Activated T-cell treated with anti-CD3 and anti-CD28 coated beads, Interleukin-2, amount 50 U/mL, for 4 hours (primary cell): ENCODE data around the gene VPS35L. TPM values are rescaled to one million over a fixed set of nuclear protein-coding genes. Genes with fewer than 3 reads are reported as not detected.
A peak's percentile ranks its signal among the peaks of the same experiment; 100 is the strongest.
"Not testable (repeated sequence)": the region's sequence is repeated elsewhere in the genome, so short reads cannot be mapped to it uniquely, and the experiment has no call there.

Experiments used
- ATAC-seq, 2 donors: fragments of 200-7000 bp; cut with Tn5 transposase; one replicate each; pipeline ENCODE4 v1.10.0; 2021
- DNase-seq: peaks from one replicate; pipeline ENCODE4 v3.0.0-alpha.2; 2020
- H3K27me3 Mint-ChIP-seq: one replicate; pipeline ENCODE4 v1.8.0; 2021; ENCODE audit warnings: low read depth, mixed read lengths
- H3K36me3 Mint-ChIP-seq: one replicate; pipeline ENCODE4 v1.8.0; 2022; ENCODE audit warnings: mixed read lengths; ENCODE audit not compliant: insufficient read depth
- H3K4me1 Mint-ChIP-seq: one replicate; pipeline ENCODE4 v1.8.0; 2021; ENCODE audit warnings: low read depth, mixed read lengths
- H3K4me3 Mint-ChIP-seq: one replicate; pipeline ENCODE4 v1.8.0; 2021; ENCODE audit warnings: mild to moderate bottlenecking, moderate library complexity, mixed read lengths
- H3K9me3 Mint-ChIP-seq: one replicate; pipeline ENCODE4 v1.8.0; 2021; ENCODE audit warnings: mixed read lengths
- total RNA-seq, 3 donors: library from RNA; stranded (reverse); gene quantifications; one replicate each; pipeline ENCODE4 v1.2.1, GENCODE V29; 2021

The VPS35L gene
- total RNA-seq, 3 donors from 2014 or later = 29.9 to 34.5 (median 30.9) TPM

- no peaks in the 10 kb centered on the region for H3K9me3 Mint-ChIP-seq
- ATAC-seq = no peak
- H3K4me1 Mint-ChIP-seq = peaks cover 4% of the 10 kb centered on the region
- DNase-seq = no peak
- H3K36me3 Mint-ChIP-seq = peaks cover 51% of the 10 kb centered on the region
- no peaks in the 10 kb centered on the region for H3K27me3 Mint-ChIP-seq
- no peak overlapping the region for H3K4me3 Mint-ChIP-seq
These were observed 151.3 kb downstream of the VPS35L start for GRCh38 chr16:19706846-19707245.

- DNase-seq (no peak), ATAC-seq (no peak)
- Mint-ChIP-seq H3K36me3 (peaks cover 49% of the 10 kb centered on the region), H3K27me3 (no peaks in the 10 kb centered on the region), H3K9me3 (no peaks in the 10 kb centered on the region), H3K4me3 (no peak overlapping the region), H3K4me1 (peaks cover 4% of the 10 kb centered on the region)
These were observed 152.2 kb downstream of the VPS35L start for GRCh38 chr16:19707569-19708295.

GRCh38 chr16:19708296-19709205 is 153.0 kb downstream of the VPS35L start:
- Mint-ChIP-seq H3K9me3 (no peaks in the 10 kb centered on the region), H3K4me3 (no peak overlapping the region), H3K4me1 (peaks cover 4% of the 10 kb centered on the region), H3K27me3 (no peaks in the 10 kb centered on the region), H3K36me3 (peaks cover 47% of the 10 kb centered on the region)
- DNase-seq = no peak
- ATAC-seq = no peak

- Mint-ChIP-seq H3K9me3 (no peaks in the 10 kb centered on the region), H3K4me3 (no peak overlapping the region), H3K27me3 (no peaks in the 10 kb centered on the region), H3K36me3 (peaks cover 44% of the 10 kb centered on the region), H3K4me1 (peaks cover 4% of the 10 kb centered on the region)
- DNase-seq = no peak
- no peak for ATAC-seq
These were observed 154.1 kb downstream of the VPS35L start for GRCh38 chr16:19709381-19710136.

GRCh38 chr16:19710191-19710908 is 154.8 kb downstream of the VPS35L start:
- no peak for ATAC-seq

GRCh38 chr16:19710991-19711545 is 155.6 kb downstream of the VPS35L start:
- ATAC-seq (no peak), DNase-seq (no peak)
- Mint-ChIP-seq H3K9me3 (no peaks in the 10 kb centered on the region), H3K36me3 (peaks cover 39% of the 10 kb centered on the region), H3K27me3 (no peaks in the 10 kb centered on the region), H3K4me3 (no peak overlapping the region), H3K4me1 (peaks cover 7% of the 10 kb centered on the region)

More at GRCh38 chr16:19710191-19710908, 154.8 kb downstream of the VPS35L start:
- Mint-ChIP-seq H3K36me3 (peaks cover 42% of the 10 kb centered on the region), H3K9me3 (no peaks in the 10 kb centered on the region), H3K27me3 (no peaks in the 10 kb centered on the region), H3K4me3 (no peak overlapping the region), H3K4me1 (peaks cover 6% of the 10 kb centered on the region)
- DNase-seq = no peak

GRCh38 chr16:19711643-19712042 is 156.1 kb downstream of the VPS35L start:
- Mint-ChIP-seq H3K4me1 (peaks cover 13% of the 10 kb centered on the region), H3K27me3 (no peaks in the 10 kb centered on the region), H3K9me3 (no peaks in the 10 kb centered on the region), H3K36me3 (peaks cover 34% of the 10 kb centered on the region), H3K4me3 (no peak overlapping the region)
- DNase-seq (no peak), ATAC-seq (no peak)

- H3K36me3 Mint-ChIP-seq = peaks cover 33% of the 10 kb centered on the region
- no peaks in the 10 kb centered on the region for H3K9me3 Mint-ChIP-seq
- H3K4me3 Mint-ChIP-seq = no peak overlapping the region
- no peak for ATAC-seq
- DNase-seq = no peak
- H3K27me3 Mint-ChIP-seq = no peaks in the 10 kb centered on the region
- H3K4me1 Mint-ChIP-seq = peaks cover 20% of the 10 kb centered on the region
These were observed 157.0 kb downstream of the VPS35L start for GRCh38 chr16:19712418-19713058.

GRCh38 chr16:19713697-19714096 is 158.2 kb downstream of the VPS35L start:
- Mint-ChIP-seq H3K4me1 (peaks cover 20% of the 10 kb centered on the region), H3K4me3 (no peak overlapping the region), H3K36me3 (peaks cover 33% of the 10 kb centered on the region), H3K27me3 (no peaks in the 10 kb centered on the region), H3K9me3 (no peaks in the 10 kb centered on the region)
- ATAC-seq (no peak), DNase-seq (no peak)

- Mint-ChIP-seq H3K9me3 (no peaks in the 10 kb centered on the region), H3K4me1 (peaks cover 18% of the 10 kb centered on the region), H3K4me3 (no peak overlapping the region), H3K36me3 (peaks cover 21% of the 10 kb centered on the region), H3K27me3 (no peaks in the 10 kb centered on the region)
- DNase-seq (no peak), ATAC-seq (no peak)
These were observed 160.1 kb downstream of the VPS35L start for GRCh38 chr16:19715566-19715965.

GRCh38 chr16:19716183-19716582 is 160.7 kb downstream of the VPS35L start:
- no peaks in the 10 kb centered on the region for H3K27me3 Mint-ChIP-seq
- H3K36me3 Mint-ChIP-seq = peaks cover 21% of the 10 kb centered on the region
- ATAC-seq = no peak
- no peak for DNase-seq
- peaks cover 20% of the 10 kb centered on the region for H3K4me1 Mint-ChIP-seq
- no peaks in the 10 kb centered on the region for H3K9me3 Mint-ChIP-seq
- peak overlapping the region; percentile 96 for H3K4me3 Mint-ChIP-seq

- not testable (repeated sequence) for H3K27me3 Mint-ChIP-seq, DNase-seq, H3K9me3 Mint-ChIP-seq, ATAC-seq
- Mint-ChIP-seq H3K36me3 (peaks cover 17% of the 10 kb centered on the region), H3K4me3 (peak overlapping the region; percentile 96), H3K4me1 (peaks cover 23% of the 10 kb centered on the region)
These were observed 161.2 kb downstream of the VPS35L start for GRCh38 chr16:19716728-19717127.

- ATAC-seq (no peak), DNase-seq (no peak)
- Mint-ChIP-seq H3K27me3 (no peaks in the 10 kb centered on the region), H3K4me1 (peaks cover 27% of the 10 kb centered on the region), H3K9me3 (no peaks in the 10 kb centered on the region), H3K4me3 (peak overlapping the region; percentile 96), H3K36me3 (peaks cover 14% of the 10 kb centered on the region)
These were observed 161.8 kb downstream of the VPS35L start for GRCh38 chr16:19717314-19717713.
